DMS114 treated with DMSO at 0.1 percent for 48 hours (cell line): Measurements from ENCODE around the gene MACROH2A1.

ENCODE experiments used
- DNase-seq: peaks from one replicate; lab custom pipeline; 2025; ENCODE audit not compliant: unreplicated experiment; lab: John Stamatoyannopoulos, UW

Gene MACROH2A1

GRCh38 chr5:135333732-135334515 lies 65.1 kb downstream of the MACROH2A1 start:
- no peak for DNase-seq

DNA sequence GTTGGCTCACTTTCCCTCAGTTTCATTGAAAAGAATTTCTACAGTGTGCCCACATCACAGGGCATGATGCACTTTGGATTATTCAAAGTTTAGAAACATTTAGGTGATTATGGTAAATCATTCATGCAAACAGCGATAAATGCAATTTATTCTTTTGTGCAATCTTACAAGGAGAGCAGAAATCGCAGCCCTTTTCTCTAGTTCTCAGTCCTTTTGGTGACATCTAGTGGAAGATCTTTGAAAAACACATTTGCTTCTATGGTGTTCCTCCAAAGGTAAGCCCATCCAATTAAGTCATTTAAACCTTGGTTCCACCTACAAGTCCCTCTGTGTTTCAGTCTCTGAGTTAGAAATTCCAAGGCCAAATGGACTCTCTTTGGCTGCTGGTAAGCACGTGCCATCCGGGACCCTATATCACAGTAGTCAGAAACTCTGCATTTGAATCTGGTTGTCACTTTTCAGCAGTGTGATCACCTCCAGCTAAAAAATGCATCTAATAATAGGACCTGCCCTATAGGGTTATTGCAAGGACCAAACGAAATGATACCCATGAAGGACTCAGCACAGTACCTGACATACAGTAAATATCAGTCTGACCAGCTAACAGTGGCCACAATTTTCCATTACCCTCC lies 66.4 kb downstream of the MACROH2A1 start:
- peak; percentile 58 for DNase-seq

DNA sequence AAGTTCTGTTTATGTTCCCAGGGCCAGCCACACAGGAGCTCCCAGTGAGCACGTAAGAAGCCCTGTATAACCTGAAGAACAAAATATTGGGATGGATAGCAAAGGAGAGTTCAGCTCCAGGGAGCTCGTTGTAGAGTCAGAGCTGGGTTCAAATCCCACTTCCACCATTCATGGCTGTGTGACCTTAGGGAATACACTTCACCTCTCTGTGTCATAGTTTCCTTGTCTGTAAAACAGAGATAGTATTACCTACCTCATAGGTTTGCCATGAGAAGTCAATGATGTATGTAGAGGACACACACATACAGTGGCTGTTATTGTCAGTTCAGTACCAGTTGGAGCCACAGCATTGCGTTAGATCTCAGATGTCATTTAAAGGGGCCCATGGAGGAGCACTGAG lies 67.4 kb downstream of the MACROH2A1 start:
- no peak for DNase-seq

GRCh38 chr5:135330798-135331096 lies 68.3 kb downstream of the MACROH2A1 start:
- no peak for DNase-seq

DNA sequence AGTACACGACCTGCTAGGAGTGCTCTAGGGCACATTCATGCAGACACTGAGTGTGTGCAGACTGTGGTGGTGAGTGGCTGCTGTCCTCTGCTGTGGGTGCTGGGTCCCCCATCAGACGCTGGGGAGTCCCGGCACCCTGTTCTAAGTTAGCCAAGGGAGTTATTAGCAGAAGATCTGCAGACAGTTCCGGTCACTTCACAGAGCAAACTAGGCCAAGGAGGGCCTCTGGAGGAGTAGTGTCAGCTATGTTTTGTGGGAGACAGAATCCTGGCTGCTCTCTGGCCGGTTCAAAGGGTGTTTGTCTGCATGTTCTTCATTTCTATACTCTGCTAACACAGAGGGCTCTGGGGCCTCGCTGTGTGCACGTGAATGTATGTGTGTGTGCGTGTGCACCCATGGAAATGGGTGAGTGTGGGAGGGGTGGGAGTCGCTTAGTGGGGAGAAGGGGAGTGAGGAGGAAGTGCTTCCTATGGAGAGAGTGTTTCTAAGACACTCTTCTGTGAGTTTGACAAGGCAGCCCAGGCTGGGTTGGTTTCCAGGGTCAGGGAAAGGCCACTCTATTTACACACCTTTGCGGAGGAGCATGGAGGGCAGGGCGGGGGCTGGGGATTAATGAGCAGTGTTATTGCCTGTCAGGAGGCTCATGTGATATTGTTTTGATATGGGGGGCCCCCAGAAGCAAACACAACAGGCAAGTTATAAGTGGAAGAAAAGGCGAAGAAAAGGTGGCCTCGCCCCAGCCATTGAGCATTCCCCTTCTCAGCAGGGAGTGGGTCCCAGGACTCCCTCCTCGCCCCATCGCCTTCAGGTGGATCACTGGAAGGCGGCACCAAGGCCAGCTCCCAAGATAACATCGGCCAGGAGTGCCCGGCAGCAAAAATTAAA lies 68.9 kb downstream of the MACROH2A1 start:
- no peak for DNase-seq

DNA sequence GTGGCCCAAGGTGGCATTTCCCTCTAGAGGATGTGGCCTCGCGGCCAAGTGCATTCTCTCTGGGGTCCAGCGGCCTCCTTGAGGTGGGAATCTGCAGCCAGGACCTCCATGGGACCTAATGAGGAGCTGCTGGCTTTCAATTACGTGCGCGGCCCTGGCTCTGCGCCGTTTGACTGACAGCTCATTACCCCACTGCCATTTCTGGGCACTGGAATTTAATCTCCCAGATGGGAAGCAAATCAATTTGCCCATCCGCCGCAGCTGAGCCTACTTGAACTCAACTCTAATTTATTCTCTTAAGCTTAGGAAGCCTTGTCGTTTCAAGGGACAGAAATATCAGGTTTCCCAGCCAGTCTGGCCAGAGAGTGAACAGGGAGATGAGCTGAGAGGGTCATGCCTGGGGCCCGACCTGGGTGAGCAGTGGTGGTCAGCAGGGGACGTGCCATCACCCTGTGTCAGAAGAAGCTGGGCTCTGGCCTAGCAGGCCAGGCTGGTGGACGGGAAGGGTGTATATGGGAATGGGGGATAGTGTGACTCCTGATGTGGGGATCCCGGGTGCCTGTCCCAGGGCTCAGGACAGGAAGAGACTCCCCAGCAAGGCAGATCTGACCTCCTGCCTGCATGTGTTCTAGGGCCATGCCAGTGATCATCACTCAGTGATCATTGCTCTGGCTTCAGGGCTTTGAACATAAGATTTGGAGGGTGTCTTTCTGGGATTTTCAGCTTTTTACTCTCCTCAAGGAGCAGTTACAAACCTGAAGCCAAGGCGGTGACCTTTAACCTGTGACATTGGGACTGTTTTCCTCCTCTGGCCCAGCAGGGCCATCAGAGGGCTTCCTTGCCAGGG lies 69.7 kb downstream of the MACROH2A1 start:
- DNase-seq = no peak

GRCh38 chr5:135328128-135328687 lies 70.8 kb downstream of the MACROH2A1 start:
- DNase-seq = no peak

DNA sequence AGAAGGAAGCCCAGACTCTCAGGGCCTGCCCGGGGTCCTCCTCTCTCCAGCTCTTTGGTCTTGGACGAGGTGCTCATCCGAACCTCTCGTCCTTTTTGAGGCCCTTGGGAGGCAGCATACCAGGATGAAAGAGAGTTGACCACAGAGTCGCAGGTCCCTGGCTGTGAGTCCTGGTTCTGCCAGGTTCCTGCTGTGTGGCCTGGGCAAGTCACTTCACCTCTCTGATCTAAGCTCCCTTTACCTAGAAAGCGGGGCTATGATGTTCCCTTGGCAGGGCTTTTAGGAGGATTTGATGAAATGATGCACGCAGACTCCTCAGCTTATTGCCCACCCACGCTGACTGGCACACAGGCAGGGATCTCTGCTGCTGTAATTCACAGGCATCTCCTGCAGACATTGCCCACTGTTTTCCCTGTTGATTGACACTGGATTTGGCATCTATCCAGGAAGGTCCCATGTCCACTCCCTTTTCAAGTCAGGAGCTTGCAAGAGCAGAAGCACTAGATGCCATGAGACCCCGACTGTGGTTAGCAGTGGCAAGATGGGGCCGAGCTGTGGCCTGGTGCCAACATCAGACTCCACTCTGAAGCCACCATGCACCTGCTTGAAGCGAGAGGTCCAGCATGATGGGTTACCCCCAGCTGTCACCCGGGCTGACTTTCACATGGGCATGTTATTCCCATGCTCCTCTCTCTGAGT lies 71.5 kb downstream of the MACROH2A1 start:
- DNase-seq = no peak

DNA sequence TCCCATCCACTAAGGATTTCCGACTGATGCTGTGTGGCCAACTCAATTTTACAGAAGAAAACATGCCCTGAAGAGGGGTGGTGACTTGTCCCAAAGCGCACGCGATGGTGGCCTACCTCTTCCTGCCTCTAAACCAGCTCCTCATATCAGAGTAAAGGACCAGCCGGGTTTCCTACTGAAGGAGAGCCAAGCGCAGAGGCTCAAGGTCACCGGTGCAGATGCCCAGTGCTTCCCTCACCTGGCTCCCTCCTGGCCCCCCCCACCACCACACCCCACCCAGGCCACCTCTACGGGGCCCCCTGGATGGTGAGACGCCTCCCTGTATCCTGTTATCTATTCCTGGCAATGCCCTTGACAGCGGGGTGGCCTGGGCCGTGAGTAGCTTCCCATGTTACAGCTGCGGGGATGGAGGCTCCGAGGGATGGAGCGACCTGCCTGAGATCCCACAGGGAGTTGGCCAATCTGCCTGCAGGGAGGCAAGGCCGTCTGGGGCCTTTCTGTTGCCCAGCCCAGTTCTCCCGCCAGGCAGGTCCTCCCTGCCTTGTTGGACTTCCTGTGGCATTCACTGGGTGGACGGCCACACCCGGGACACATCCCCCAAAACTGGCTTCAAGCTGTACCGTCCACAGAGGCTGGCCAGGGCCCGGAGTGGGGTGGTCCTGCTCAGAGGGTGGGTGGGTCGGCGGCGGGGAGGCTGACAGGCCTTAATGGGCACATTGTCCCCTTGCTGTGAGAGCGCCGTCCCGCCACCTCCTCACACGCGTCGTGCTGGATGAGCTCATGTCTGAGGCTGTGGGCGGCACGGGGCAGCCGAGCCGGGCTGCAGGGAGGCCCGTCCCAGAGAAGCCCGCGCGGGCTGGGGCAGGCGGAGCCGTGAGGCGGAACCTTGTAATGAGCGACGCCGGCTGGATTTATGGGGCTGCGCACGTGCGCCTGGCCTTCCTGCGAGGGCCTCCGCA lies 72.5 kb downstream of the MACROH2A1 start:
- DNase-seq = no peak

DNA sequence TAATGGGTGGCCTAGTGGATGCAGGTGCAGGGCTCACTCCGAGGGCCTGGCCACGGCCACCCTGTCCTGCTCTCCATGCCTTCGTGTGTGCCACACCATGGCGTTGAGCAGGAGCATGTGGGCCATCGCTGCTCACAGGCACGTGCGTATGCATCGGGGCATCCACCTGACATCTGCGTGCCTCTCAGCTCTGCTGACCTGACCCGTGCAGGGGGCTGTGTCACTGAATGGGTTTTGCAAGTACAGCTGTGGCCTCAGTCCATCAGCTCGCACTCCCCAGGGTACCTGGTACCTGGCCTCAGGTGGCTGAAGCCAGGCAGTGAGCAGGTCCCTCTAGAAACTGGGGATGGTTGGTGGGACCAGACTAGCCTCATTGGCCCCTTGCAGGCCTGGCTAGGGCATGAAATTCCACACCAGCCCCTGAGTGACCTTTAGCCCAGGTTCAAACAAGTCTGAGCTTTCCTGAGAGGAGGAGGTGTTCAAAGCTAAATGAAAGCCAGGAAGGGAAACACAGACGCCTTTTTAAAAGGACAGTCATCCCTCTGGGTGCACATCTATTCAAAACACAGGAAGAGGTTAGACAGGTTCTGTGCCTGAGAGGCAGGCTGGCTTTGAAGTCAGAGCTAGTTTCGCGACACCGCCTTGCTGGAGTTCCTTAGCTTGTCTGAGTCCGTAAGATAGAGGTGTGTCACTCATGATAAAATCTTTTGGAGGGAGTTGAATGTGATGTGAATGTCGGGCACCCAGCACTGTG lies 74.0 kb downstream of the MACROH2A1 start:
- DNase-seq = no peak

- DNase-seq = no peak
Observed at GRCh38 chr5:135324160-135324559, 74.9 kb downstream of the MACROH2A1 start.

DNA sequence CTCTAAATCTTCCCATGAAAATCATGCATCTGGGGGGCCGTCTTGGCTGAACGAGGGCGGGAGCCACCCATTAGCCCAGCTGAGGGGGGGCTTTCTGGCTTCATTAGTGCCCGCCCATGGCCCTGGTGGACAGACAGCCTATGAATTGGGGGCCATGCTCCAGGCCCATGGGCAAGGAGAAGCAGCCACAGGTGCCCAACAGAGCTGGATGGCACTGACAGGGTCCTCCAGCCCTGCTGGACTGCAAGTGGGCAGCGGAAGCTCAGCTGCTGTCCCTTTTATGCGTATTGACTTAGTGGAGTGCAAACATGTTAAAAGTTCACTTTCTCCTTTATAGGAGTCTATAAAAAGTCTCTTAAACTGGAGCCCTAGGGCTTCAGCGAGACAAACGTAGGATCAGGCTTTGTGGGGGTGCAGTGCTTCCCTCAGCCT lies 75.3 kb downstream of the MACROH2A1 start:
- no peak for DNase-seq

DNA sequence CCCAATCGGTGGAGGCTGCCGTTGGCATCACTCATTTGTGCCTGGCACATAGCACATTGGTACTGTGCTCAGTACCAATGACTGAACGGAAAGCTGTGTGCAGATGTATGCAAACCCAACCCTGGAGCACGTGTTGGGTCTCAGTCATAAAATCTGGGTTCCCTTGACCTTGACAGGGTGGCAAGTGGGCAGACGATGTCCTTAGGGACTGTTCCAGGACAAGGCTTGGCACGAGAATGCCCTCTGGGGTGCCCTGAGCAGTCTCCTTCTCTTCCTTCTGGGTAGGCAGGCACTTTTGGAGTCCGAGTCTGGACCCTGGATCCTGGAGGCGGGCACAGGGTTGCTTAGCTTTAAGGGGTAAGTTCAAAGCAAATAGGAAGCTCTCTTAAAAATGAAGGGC lies 75.8 kb downstream of the MACROH2A1 start:
- DNase-seq = no peak

DNA sequence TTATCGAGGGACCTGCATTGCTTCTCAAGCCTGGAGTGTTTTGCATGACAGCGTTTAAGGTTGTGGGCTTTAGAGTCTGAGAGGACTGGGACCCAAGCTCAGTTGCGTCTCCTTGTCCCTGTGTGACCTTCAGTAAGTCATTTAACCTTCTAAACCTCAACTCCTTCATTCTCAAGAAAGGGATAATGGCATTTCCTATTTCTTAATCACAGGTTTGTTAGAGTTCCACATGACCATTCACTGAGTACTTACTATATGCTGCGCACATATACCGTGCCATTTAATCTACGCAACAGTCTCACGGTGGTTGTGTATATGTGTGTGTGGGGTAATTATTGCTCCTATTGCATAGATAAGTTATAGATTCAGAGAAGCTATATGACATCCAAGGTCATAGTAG lies 76.3 kb downstream of the MACROH2A1 start:
- DNase-seq = no peak

DNA sequence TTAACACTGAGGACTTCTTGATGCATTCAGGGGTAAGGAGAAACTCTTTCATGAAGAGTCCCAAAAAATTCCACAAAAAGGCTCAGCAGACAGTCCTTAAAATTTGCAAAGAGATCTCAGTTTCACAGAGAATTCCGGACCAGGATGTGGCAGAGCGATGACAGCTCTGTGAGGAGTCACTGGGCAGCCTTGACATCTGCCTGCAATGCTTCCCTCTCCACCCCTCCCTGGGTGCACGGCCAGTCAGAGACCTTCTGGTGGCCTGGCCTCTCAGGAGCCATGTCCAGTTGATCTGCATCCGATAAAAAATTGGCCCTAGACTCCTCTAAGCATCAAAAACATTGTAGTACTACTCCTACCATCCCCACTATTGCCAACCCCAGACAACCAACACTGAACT lies 76.8 kb downstream of the MACROH2A1 start:
- no peak for DNase-seq

GRCh38 chr5:135320718-135321484 lies 78.1 kb downstream of the MACROH2A1 start:
- no peak for DNase-seq

DNA sequence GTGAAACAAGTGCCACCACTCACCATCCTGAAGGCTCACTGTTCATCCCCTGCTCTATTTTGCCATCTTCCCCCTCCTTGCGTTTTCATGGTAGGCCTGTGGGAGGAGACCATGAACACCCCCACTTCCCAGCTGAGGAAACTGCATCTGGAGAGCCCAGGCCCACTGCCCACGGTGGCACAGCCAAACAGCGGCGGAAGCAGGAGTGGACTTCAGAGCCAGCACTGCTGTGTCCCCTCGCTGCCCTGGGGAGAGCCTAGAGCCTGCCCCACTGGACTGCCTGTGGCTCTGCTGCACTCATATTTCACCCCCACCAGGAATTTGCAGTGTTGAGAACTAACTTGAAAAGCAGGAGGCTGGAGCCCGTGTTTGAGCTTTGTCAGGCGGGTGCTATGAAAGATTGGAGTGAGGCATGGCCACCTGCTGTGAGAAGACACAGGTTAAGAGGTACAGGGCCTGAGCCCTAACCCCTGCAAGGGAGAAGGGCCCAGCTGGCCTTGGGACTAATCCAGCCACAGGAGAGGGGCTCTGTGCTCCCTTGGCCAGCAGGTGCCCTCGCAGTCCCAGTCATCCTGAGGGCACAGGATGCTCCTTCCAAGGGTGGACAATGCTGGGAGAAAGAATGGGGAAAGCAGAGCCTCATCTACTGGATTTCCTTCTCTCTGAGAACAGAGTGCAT lies 79.0 kb downstream of the MACROH2A1 start:
- DNase-seq = no peak
